NCI-H2107 (cell line): Measurements from ENCODE around the gene PLIN5.
"Not testable (repeated sequence)": the region's sequence is repeated elsewhere in the genome, so short reads cannot be mapped to it uniquely, and the experiment has no call there.

Experiments
- DNase-seq: peaks from one replicate; lab custom pipeline; 2025; lab: John Stamatoyannopoulos, UW

Gene PLIN5

DNA sequence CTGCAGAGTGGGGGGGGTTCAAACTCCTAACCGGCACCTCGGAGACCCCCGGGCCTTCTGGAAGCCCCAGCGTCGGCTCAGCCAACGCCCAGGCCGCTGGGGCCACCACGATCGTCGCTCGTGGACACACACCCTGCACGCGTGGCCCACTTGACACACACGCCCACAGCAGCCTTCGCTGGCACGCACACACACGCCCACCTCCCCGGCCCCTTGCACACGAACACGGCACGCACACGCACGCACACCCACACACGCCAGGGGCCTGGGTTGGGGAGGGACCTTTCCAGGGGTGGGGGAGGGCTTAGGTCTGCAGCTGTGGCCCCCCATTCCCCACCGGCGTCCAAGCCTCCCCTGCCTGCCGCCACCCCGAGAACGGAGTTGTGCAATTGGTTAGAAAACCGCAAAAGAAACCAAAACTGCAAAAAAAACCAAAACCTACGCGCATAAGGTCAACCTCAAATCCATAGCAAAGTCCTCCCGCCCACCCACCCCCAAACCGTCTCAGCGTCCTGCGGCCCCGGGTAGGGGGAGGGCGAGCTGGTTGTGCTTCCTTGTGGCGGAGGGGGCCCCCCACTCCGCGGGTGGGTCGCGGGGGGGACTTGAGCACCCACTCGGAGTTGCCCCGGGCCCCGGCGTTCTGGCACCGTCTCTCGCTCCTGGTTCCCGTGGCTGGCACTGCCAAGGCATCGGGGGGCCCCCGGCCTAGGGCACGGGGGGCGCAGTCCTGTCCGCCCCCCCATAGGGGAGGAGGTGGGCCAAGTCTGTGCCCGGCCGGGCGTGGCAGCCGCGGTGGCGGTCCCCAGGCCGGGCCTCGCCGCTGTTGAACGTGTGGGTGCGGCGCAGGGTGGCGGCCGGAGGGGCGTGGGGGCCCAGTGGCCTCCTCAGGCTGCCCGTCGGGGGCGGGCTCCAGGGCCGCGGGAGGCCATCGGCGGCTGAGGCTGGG lies 8.1 kb upstream of the PLIN5 start:
- DNase-seq: no peak

- not testable (repeated sequence) for DNase-seq
These were observed 6.8 kb upstream of the PLIN5 start for GRCh38 chr19:4541806-4542145.

- no peak for DNase-seq
These were observed 6.2 kb upstream of the PLIN5 start for GRCh38 chr19:4541114-4541805.

- no peak for DNase-seq
These were observed 4.9 kb upstream of the PLIN5 start, which contains the start of gene LRG1 for GRCh38 chr19:4539693-4540581. TSS of gene LRG1 (minus strand) at chr19:4540036. CDS start at chr19:4540013, 23 bp downstream.

- no peak for DNase-seq
These were observed 4.2 kb upstream of the PLIN5 start for GRCh38 chr19:4539169-4539692.

DNA sequence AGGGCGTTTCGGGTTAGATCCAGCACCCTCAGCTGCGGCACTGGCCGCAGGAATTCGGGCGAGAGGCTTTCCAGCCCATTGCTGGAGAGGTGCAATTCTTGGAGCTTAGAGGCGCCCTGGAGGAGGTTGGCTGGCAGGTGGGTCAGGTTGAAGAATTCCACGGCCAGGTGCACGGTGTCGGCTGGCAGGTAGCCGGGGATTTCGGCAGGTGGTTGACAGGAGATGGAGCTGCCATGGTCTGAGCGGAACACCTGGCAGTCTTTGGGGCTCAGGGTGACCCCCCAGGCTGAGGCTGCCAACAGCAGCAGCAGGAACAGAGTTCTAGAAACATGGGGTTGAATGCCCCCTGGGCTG lies 3.6 kb upstream of the PLIN5 start:
- DNase-seq: peak; percentile 86

GRCh38 chr19:4537953-4538600 lies 3.1 kb upstream of the PLIN5 start:
- no peak for DNase-seq

GRCh38 chr19:4536798-4537197 lies 1.8 kb upstream of the PLIN5 start:
- DNase-seq: peak; percentile 28

DNA sequence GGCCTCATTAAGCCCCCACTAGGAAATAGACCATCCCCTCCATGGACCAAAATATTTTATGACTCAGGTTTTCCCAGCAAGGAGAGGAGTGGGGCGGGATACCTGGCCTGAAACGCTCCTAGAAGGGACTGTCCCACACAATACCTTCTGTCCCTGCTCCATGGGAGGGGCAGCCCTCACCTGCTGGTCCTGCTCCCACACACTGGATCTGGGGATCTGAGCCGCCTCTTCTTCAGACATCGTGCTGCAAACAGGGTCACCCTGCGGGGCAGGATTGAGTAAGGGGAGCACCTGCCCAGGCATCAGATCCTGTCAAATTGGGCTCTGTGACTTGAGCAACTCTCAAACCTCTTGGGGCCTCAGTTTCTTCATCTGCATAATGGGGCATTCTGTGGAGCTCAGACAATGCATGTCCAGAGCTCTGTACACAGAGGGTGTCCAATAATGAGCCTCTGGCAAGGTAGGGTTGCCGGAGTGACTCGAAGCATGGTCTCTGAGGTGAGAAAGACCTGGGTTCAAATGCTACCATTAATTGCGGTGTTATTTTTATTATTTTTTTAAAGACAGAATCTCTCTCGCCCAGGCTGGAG lies 1.1 kb downstream of the PLIN5 start:
- DNase-seq: no peak

DNA sequence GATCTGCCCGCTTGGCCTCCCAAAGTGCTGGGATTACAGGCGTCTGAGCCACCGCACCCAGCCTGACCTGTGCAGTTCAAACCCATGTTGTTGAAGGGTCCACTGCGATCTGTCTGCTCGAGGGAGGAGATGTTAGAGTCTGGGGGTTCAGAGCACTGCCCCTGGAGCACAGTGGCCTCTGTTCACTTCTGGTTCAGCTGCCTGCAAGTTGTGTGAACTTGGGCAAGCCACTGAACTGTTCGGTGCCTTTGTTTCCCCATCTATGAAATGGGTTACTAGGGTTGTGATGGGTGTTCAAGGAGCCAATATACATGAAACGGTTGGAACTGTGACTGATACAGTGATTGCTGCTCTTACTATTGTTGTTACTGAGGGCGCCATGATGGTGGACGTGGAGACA lies 1.7 kb downstream of the PLIN5 start:
- DNase-seq: no peak

- no peak for DNase-seq
These were observed 3.4 kb downstream of the PLIN5 start for GRCh38 chr19:4531562-4532165.

- no peak for DNase-seq
These were observed 5.0 kb downstream of the PLIN5 start for GRCh38 chr19:4529924-4530522.

DNA sequence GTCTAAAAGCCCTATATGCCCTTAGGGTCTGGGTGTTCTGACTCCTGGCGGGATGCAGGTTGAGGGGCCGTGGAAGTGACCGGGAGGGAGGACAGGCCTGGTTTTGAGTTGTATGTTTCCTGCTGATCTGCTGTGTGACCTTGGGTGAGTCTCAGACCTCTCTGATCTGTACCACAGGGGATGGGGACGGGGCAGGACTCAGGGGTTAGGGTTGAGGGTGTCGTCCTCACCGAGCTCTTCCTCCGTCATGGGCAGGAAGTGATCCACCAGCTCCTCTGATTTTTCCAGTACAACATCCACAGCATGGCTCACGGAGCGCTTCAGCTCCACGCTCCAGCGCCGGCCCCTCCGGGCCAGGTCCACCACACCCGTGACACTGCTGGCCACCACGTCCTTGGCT lies 6.2 kb downstream of the PLIN5 start:
- DNase-seq: no peak

DNA sequence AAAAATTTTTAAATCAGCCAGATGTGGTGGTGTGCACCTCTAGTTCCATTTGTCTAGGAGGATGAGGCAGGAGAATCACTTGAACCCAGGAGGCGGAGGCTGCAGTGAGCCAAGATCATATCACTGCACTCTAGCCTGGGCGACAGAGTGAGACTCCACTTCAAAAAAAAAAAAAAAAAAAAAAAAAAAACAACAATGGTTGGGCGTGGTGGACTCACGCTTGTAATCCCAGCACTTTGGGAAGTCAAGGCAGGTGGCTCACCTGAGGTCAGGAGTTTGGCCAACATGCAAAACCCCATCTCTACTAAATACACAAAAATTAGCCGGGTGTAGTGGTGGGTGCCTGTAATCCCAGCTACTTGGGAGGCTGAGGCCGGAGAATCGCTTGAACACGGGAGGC lies 7.6 kb downstream of the PLIN5 start:
- not testable (repeated sequence) for DNase-seq

DNA sequence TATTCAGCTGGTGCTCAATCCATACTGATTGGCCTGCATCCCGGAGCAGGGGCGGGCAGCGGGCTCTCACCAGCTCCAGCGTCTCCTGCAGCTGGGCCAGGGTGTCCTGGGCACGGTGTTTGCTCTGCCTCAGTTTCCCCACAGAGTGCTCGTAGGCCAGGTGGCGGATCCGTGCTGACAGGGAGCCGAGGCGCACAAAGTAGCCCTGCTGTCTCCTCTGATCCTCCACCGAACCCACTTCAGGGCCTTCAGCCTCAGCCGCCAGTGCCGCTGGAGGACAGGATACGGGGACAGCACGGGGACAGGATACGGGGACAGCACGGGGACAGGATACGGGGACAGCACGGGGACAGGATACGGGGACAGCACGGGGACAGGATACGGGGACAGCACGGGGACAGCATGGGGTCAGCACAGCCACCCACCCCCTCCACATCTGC lies 9.4 kb downstream of the PLIN5 start:
- DNase-seq: no peak

DNA sequence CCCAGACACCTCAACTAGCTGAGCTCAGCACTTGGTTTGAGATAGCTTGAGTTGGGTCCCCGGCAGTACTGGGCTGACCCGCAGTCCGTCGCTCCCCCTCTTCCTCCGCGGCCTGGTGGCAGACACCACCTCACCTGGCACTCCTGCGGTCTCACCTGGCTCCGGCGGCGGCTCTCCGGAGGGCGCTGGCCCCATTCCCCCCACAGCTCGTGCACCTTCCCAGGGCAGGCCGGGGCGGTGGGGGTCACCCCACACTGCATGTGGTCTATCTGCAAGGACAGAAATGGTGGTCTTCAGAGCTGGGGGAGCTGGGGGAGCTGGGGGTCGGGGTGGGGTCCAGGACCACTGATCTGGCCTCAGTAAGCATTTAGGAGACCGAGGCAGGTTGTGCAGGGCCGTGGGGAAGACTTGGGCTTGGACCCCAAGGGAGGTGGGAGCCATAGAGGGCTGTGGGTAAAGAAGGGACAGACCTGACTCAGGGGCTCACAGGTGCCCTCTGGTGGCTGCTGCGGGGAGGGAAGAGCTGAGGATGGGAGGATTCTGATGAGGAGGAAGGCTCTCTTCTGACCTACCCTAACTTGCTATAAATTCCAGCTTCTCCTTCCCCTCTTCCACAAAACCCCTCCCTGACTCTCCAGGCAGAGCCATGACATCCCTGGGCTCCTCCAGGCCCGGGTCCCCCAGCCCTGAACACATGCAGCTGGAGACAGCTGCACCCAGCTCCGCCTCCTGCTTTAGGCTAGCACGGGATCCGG lies 10.0 kb downstream of the PLIN5 start:
- DNase-seq: no peak

DNA sequence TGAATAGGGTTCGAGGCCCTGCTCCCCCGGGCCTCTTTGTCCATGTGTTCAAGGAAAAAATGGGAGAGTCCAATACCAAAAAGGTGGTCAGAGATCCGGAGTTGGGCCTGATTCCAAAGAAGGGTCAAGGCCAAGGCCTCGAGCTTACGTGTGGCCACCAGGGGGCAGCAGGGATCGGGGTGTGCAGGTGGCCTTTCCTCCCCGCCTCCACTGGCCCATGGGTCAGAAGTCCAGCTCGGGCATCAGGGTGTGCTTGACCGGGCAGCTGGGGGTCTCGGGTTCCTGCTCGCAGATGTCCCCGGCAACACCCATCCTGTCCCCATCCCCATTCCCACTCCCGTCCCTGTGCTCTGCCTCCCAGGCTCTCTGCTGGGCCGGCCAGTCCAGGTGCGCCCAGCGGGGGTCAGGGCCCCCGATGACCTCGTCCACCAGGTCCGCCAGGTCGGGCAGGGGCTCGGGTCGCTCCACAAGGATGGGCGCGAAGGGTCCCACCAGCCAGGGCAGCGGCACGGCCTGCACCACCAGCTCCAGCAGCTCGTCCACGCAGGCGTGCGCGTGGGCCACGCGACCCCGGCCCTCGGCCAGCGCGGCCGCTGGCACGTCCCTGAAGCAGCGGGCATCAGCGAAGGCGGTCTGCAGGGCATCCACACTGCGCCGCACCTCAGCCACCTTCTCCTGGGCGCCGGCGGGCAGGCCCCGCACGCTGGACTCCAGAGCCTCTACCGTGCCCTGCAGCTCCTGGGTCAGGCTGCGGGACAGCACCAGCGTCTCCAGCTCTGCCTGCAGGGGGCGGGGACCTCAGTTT lies 11.5 kb downstream of the PLIN5 start:
- DNase-seq: no peak

DNA sequence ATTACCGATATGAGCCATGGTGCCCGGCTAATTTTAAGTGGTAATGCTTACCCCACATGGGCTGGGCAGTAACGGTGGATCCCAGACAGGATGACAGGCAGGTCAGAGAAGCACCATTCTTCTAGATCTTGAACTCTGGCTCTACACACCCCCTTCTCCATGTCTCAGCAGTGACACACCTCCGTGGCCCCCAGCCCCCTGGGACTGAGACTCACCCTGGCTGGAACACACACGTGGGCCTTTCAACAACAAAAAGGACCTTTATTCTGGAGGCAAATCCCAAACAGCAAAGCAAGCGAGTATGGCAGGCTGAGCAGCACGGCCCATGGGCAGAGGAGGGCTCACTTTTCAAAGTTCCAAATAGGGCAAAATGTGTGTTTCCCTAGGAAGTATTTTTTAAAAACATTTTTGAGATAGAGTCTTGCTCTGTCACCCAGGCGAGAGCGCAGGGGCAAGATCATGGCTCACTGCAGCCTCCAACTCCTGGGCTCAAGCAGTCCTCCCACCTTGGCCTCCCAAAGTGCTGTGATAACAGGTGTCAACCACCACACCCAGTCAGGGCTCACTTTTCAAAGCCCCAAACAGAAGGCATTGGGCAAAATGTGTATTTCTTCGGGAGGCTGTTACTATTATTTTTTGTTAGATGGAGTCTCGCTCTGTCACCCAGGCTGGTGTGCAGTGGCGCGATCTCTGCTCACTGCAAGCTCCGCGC lies 12.6 kb downstream of the PLIN5 start:
- no peak for DNase-seq
